RCC 7860 (cell line): ENCODE measurements around the gene APBB2.

Source experiments
- DNase-seq: peaks from one replicate; pipeline ENCODE4 v3.0.0-alpha.2; 2015; ENCODE audit warnings: low spot score
- FAIRE-seq: peaks from 2 replicates; lab custom pipeline; 2012; peaks lifted over from hg19 to GRCh38; lab: Jason Lieb, UNC

Gene APBB2

DNA sequence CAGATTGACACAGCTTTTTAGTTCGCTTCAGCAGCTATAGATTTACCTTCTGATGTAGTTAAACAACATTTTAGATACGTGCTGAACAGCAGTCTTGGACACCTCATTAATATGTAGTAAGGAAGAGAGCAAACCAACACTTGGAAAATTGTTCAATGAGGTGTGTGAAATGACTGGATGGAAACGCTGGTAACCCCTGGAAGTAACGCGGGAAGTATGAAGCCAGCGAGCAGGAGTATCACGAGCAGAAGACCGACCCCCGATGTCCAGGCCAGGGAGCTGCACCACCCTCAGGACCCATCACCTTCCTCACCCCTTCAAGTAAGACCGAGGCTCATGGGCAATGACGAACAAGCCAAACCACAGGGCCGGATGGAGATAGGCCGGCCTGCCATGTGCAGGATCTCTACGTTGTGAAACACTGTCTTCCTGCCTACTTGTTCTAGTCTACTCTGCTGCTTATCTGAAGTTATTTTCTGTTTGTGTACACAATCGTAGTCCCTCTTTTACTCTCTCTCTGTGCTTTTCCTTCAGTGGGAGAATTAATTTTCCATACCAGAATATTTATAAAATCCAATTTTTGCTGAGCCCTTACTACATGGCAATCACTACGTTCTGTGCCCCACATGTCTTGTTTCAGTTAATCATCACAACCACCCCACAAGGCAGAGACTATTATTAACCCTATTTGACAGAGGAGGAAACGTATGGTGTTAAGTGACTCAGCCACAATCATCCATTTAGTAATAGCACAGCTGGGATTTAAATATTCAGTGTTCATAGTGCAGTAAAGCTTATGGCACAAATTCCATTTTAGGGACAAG, 221.7 kb downstream of the APBB2 start:
- peak; percentile 90 for FAIRE-seq
- DNase-seq = peak; percentile 85

DNA sequence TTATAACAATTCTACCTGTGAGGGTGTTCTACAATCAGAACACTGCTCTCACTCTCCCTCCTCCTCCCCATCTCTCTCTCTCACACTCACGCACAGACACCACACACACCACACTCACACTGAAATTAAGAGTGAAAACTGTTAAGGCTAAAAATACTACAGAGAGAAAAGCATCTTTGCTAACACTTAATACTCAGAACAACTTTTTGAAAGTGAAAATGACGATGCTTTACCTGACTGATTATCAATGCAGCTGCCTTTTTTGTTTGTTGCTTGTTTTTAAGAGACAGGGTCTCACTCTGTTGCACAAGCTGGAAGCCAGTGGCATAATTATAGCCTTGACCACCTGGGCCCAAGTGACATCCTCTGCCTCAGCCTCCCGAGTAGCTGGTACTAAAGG, 222.4 kb downstream of the APBB2 start:
- FAIRE-seq (no peak), DNase-seq (no peak)

GRCh38 chr4:40990899-40991265, 223.5 kb downstream of the APBB2 start:
- peak; percentile 71 for DNase-seq
- no peak for FAIRE-seq

DNA sequence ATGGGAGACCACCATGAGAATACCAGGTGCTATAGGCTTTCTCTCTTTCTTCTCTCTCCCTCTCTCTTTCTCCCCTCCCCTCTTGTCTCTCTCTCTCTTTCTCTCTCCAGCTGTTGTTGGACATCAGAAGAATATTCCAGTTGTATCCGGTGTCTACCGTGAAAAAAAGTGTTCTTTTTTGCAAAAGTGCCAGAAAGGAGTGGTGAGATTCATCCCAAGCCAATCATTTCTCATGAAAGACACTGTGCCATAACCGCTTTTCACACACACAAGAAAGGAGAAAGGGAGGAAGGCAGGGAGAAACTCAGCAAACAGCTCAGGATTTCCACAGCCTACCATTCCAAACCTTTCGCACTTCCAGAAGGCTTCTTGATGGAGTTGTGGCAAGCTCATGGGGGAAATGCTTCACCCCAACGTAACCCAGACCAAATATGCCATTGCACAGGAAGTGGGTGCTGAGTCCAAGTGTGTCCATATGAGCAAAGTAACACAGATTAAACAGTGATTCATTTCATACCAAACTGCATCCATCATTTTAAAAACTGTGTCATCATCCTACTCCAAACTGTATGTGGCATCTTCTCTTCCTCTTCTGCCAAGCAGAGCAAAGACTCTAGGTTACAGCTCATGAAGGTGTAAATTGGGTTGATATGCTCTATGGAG, 224.0 kb downstream of the APBB2 start:
- FAIRE-seq (peak; percentile 95), DNase-seq (peak; percentile 98)

- FAIRE-seq (no peak), DNase-seq (no peak)
Measured at GRCh38 chr4:40987151-40987550, 227.2 kb downstream of the APBB2 start.

DNA sequence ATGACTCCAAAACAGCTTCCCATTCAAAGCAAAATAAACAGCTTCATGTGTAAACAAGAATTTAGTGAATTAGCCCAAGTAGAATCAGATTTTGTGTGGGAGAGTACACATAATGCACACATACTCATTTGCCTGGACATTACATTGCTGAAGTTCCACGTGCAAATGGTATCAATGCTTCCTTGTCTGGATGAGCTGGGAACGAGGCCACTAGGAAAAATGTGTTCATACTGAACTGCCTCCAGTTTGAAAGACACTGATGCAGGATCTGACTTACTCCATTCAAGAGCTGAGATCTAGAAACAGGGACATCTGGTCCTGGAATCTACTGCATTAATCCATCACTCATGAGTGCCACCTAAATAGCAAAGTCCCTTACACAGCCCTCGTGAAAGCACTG, 228.0 kb downstream of the APBB2 start:
- FAIRE-seq = no peak
- no peak for DNase-seq

- DNase-seq (no peak), FAIRE-seq (no peak)
Measured at GRCh38 chr4:40984051-40984450, 230.3 kb downstream of the APBB2 start.

GRCh38 chr4:40980318-40980883, 233.9 kb downstream of the APBB2 start:
- peak; percentile 21 for DNase-seq
- no peak for FAIRE-seq

DNA sequence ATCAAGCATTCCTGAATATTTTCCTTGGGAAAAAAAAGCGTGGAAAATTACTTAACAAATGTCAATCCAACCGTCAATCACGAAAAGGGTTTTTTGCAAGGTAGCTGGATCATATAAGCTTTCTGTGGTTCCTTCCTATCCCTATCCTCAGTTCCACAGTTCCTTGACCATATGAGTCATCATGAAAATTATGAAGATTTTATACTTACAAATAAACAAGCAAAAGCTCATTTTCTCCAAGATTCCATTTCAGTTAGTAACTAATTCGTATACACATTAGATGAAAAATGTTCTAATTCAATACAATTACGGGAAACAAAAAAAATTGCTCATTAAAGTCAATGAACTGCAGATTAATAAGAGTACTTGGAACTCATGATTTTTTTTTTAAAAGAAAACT, 235.8 kb downstream of the APBB2 start:
- FAIRE-seq = no peak

DNA sequence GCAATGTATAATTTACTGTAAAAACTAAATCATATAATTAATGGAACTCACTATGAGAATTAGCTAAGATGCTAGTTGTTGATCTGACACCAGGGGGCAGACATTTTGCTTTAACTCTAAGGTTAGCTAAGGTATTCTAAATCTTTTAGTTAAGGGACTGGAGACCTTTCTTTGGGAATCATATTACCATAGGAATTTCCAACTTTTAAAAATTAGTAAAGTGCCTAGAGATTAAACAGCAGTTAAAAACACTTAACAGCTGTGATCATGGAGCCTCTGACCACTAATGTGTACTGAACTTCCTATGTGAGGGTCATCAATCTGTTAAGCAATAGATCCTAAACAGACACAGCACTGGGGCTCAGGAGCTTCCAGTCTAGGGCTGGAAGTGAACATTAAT, 238.0 kb downstream of the APBB2 start:
- peak; percentile 90 for FAIRE-seq
- DNase-seq = peak; percentile 50

More for the DNA sequence above, 235.8 kb downstream of the APBB2 start:
- no peak for DNase-seq

DNA sequence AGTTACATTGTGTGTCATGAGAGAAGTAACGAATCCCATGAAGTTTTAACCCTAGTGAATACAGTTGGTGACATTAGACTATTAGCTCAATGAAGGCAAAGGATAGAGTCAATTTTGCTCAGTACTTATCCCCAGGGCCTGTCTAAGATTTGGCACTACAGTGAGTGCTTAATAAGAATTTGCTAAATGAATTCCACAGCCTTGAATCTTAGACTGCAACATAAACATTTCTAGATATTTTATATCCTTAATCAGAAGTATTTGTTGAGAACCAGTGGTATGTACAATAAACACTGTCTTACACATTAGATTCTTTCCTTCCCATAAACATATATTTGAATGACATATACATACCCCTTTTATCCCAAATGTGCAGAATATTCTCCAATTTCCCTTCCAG, 241.6 kb downstream of the APBB2 start:
- FAIRE-seq = no peak
- DNase-seq = no peak

GRCh38 chr4:40971338-40971737, 243.0 kb downstream of the APBB2 start:
- FAIRE-seq = no peak
- DNase-seq = no peak

GRCh38 chr4:40969501-40969900, 244.8 kb downstream of the APBB2 start:
- FAIRE-seq = no peak

DNA sequence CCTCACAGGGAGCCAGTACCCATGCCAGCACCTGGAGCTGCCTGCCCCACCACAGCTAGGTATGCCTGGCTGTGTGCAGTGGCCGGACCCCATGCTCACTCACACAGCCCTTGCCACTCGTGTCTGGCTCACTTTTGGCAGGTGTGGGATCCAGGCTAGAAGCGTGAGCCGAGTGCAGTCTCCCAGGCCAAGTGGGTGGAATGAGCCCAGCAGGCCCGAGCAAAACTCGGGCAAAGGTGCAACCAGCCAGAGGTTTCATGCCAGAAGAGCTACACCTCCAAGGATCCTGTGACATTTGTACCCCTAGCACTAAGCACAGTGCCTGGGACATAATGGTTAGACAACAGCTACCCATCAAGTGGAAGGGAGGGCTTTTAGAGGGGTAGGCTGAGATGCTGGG, 246.8 kb downstream of the APBB2 start:
- DNase-seq = no peak
- FAIRE-seq = no peak

More at GRCh38 chr4:40969501-40969900, 244.8 kb downstream of the APBB2 start:
- no peak for DNase-seq

DNA sequence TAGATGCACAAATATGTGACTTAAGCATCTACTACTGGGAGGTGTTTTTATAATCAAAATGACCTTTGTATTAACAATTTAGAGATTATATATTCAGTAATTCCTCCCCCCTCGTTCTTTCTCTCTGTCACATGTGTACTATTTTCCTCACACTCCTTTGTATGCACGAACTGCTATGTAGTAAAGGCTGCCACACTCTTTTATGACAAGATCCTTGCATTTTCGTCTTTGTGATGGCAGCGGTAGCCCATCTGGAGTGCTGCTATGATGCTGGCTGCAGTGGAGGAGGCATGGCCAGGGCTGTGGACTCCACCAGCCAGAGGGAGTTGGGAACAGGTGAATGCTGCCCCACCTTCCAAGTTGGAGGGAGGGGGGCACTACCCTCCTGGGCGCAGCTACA, 248.3 kb downstream of the APBB2 start:
- DNase-seq (no peak), FAIRE-seq (no peak)

GRCh38 chr4:40963897-40964478, 250.4 kb downstream of the APBB2 start:
- DNase-seq = no peak
- FAIRE-seq = no peak

DNA sequence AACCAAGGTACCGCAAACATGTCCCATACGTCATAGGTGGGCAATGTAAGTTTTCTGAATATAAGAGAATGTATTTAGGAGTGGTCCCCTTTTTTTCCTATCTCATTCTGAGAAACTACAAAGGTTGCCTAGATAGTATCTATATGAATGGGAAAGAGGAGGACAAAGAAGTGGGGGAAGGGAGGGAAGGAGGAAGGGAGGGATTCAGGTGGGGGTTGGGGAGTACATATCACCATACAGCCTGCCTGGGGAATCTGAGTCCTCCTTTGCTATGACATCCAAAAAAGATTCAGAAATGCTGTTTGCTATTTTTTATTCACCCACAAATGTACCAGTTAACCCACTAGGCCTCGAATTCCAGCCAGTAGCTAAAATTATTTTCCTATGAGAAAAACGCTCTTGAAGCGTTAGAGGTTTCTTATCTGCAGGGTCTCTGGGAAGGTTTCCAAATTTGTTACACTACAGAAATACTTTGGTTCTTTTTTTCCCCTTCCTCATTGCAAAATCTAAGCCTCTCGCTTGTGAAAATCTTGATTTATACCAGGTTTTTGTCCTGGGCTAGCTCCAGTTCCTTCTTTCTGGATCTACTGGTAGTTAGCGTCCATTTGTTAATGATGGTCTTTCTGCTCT, 251.7 kb downstream of the APBB2 start:
- FAIRE-seq = no peak

DNA sequence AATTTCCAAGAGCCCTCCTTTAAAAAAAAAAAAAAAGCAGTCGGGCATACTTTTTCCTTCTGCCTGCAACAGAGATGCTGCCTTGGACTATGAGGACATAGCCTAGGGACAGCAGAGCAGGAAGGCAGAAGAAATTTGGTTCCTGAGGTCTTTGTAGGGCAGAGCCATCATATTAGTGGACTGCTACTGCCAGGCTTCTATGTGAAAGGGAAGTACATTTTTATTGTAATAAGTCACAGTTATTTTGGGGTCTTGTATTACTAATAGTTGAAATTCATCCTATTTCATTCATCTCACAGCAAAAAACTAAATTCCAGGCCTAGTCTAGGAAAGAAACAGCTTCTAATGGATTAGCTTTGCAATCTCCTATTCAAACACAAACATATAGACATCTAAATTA, 253.4 kb downstream of the APBB2 start:
- DNase-seq (no peak), FAIRE-seq (no peak)

More for the DNA sequence above, 251.7 kb downstream of the APBB2 start:
- DNase-seq = no peak

- no peak for FAIRE-seq
- no peak for DNase-seq
Measured at GRCh38 chr4:40957281-40957680, 257.1 kb downstream of the APBB2 start.

DNA sequence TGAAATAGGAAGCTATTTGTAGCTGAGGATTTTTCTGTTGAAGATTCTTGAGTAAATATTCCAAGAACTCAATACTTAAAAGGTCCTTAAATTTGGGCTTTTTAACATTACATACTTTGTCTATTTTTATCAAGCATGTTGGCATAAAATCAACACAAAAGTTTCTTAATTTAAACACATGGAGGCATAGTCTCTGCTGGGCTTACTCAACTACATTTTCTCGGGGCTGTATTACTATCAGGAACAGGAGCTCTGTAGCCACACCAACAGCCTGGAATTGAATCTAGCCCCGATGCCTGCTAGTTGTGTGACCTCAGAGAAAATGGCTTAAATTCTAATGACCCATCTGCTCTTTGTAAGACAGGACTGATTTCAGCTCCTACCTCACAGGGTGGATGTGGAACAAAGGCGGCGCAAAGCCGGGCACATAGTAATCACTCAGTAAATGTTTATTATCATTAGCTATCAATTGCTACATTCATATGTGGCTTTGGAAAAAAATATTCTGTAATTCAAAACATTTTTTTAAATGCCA, 257.6 kb downstream of the APBB2 start:
- no peak for DNase-seq
- no peak for FAIRE-seq

DNA sequence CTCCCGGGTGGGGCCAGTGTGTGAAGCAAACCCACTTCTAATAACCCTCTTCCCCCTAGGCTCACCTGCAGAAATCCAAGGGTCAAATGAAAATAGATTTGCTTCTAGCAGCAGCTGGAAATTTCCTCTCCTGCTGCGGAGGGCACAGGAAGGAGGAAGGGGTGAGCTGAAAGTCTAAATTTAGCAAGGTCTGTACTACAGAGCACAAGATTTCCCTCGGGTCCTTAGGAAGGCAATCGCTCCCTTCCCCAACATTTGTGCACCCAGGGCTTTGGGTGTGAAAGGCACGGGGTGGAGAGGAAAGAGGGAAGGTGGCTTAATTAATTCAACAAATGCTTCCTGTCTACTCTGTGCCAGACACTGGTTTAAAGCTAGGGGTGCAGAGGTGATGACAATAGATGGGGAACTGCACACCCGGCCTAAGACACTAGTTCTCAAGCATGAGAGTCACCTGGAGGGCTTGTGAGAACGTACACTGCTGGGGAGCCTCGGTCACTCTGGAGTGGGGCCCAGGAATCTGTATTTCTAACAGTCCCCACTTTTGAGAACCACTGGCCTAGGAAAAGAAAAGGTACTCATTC, 260.2 kb downstream of the APBB2 start:
- FAIRE-seq (no peak), DNase-seq (no peak)
